GM04504 (cell line): ENCODE data around the gene SPATA2.
A peak's percentile ranks its signal among the peaks of the same experiment; 100 is the strongest.
"Not testable (repeated sequence)": the region's sequence is repeated elsewhere in the genome, so short reads cannot be mapped to it uniquely, and the experiment has no call there.

Source experiments
- DNase-seq: peaks from one replicate; pipeline ENCODE4 v3.0.0-alpha.2; 2012; ENCODE audit warnings: low read depth

SPATA2 gene, protein sequence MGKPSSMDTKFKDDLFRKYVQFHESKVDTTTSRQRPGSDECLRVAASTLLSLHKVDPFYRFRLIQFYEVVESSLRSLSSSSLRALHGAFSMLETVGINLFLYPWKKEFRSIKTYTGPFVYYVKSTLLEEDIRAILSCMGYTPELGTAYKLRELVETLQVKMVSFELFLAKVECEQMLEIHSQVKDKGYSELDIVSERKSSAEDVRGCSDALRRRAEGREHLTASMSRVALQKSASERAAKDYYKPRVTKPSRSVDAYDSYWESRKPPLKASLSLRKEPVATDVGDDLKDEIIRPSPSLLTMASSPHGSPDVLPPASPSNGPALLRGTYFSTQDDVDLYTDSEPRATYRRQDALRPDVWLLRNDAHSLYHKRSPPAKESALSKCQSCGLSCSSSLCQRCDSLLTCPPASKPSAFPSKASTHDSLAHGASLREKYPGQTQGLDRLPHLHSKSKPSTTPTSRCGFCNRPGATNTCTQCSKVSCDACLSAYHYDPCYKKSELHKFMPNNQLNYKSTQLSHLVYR

DNA sequence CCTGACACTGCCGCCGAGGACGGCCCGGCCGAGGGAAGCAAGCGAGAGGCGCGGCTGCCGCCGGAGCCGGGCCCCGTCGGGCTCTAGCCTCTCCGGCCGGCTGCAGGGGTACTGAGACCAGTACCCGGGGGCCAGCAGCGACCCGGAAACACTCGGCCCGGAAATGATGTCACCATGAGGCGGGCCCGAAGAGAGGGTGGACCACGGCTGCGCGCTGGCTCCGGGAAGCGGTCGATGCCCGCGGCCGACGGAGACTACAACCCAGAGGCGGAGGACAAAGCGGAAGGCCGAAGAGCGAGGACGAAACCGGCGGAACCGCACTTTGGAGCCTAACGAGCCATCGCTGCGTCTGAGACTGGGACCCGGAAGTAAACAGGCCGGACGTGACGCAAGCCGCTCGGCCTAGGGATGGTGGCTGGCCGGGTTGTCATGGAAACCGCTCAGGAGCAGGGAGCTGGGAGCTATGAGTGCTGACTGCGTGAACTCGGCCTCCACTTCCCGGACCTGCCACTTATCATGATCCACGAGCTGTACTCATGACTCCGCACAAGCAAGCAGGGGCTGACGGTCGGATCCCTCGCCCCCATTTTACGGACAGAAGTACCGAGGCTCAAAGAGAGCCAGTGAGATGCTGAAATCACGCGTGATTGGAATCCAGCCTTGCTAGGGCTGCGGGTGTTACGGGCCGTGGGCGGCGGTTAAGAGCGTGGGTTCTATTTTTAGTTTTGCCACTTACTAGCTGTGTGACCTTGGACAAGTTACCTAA, at the start of gene SPATA2:
Gene SPATA2, minus strand, starts transcription at position 150 of the 766 bp plus-strand sequence. CDS start 7,039 bp downstream, outside the sequence.
- peak; percentile 86 for DNase-seq

DNA sequence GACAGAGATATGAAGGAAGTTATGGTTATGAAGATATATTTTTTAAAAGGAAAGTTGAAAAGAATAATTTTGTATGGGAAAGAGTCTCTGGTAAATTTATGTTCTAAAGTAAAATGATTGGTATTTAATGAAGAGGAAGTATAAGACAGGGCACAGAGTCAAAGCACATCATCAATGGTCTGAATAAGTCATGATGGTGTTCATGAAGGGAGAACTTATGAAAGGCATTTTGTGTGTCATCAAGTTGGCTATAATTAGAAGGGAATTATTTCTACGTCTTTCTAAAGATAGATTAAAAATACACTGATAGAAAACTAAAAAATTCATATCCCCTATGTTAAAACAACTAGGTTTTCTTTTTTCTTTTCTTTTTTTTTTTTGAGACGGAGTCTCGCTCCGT, 46.1 kb upstream of the SPATA2 start:
- DNase-seq: no peak

DNA sequence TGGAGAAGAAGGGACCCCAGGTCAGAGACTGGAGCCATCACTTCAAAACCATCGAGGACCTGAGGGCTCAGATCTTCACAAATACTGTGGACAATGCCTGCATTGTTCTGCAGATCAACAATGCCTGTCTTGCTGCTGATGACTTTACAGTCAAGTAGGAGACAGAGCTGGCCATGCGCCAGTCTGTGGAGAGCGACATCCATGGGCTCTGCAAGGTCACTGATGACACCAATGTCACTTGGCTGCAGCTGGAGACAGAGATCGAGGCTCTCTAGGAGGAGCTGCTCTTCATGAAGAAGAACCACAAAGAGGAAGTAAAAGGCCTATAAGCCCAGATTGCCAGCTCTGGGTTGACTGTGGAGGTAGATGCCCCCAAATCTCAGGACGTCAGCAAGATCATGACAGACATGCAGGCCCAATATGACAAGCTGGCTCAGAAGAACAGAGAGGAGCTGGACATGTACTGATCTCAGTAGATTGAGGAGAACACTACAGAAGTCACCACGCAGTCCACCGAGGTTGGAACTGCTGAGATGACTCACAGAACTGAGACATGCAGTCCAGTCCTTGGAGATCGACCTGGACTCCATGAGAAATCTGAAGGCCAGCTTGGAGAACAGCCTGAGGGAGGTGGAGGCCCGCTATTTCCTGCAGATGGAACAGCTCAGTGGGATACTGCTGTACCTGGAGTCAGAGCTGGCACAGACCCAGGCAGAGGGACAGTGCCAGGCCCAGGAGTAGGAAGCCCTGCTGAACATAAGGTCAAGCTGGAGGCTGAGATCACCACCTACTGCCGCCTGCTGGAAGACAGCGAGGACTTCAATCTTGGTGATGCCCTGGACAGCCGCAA, 42.0 kb upstream of the SPATA2 start:
- not testable (repeated sequence) for DNase-seq

DNA sequence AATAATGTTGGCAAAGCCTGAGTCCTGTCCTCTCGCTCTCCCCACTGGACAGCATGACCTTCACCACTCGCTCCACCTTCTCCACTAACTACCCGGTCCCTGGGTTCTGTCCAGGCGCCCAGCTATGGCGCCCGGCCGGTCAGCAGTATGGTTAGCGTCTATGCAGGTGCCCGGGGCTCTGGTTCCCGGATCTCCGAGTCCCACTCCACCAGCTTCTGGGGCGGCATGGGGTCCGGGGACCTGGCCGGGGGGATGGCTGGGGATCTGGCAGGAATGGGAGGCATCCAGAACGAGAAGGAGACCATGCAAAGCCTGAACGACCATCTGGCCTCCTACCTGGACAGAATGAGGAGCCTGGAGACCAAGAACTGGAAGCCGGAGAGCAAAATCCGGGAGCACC, 41.4 kb upstream of the SPATA2 start:
- DNase-seq: no peak

DNA sequence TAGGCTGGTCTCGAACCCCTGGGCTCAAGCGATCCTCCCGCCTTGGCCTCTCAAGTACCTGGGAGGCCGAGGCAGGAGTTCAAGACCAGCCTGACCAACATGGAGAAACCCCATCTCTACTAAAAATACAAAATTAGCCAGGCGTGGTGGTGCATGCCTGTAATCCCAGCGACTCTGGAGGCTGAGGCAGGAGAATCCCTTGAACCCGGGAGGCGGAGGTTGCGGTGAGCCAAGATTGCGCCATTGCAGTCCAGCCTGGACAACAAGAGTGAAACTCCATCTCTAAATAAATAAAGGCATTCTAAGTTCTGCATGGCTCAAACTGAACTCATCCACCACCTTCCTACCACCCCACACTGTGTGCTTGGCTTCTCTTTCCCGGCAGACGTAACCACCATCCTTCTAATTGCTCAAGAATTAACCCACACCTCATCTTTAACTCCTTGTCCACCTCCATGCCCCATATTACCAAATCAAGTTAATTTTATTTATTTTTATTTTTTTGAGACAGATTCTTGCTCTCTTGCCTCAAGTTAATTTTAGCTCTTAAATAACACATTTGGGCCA, 40.6 kb upstream of the SPATA2 start:
- DNase-seq: not testable (repeated sequence)

DNA sequence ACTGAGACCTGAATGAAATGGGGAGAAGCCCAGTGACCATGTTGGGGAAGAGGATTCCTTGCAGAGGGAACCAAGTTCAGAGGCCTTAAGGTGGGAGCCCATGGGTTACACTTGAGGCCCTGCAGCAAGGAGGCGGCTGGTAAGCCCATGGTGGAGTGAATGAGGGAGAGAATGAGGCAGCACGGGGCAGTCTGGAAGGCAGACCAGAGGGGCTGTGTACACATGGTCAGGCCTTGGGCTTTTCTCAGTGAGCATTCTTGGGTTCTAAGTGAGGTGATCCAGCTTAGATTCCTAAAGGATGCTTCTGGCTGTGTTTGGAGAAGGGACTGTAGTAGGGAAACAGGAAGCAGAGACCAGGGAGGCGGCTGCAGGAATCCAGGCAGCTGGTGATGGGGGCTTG, 39.8 kb upstream of the SPATA2 start:
- DNase-seq: no peak

DNA sequence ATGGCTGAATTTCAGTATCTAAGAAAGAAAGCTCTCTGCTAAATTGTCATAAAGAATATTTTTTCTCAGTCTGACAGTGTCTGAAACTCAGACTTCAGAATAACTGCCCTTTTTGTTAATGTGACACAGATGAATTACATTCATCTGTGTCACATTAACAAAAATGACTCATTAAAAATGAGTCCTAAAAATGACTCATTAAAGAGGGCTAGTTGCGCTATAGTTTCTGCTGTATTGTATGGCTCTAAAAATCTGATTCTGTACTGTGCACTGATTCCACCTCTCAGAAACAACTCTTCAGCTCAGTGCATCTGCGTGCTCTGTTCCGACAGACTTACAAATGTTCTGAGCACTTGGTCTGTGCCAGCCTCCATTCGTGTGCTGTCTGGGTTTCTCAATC, 35.8 kb upstream of the SPATA2 start:
- DNase-seq: peak; percentile 46

DNA sequence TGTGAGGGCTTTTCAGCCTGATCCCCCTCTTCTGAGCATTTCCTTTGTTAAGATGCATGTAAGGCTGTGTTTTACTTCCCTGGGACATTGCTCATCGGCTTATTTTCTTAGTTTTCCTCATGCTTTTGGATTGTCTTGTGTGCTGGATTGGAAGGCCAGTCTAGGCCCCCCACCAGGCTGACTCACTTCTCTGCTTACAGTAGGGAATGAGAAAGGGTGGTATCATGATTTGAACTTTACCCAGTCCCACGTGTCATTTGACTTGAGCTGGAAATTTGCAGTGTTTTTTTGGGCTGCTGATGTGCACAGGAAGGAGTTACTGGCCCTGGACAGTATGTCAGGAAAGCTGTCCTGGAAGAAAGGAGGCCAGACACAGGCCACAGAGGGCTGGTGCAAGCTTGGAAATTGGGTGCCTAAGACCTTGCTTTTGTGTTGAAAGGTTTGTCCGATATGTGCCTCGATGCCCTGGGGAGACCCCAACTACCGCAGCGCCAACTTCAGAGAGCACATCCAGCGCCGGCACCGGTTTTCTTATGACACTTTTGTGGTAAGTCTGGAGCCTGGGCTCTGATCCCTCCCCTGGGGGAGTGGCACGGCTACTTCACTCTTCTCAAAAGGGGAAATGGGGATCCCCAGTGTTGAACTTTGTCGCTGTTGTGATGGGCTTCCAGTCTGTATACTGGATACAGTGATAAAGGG, 33.6 kb upstream of the SPATA2 start:
- peak; percentile 73 for DNase-seq

DNA sequence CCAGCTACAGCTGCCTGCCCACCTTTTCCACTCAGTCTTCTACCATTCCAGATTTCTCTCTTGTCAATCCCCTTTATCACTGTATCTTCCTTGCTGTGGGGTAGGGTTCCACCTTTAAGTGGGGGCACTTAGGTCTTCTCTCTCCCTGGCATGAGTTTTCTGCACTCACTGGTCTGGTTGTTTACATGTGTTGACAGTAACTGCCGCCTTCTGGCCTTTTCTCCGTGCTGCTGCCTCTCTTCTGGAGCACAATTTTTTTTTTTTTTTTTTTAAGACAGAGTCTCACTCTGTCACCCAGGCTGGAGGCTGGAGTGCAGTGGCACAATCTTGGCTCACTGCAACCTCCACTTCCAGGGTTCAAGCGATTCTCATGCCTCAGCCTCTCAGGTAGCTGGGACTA, 32.8 kb upstream of the SPATA2 start:
- DNase-seq: no peak

DNA sequence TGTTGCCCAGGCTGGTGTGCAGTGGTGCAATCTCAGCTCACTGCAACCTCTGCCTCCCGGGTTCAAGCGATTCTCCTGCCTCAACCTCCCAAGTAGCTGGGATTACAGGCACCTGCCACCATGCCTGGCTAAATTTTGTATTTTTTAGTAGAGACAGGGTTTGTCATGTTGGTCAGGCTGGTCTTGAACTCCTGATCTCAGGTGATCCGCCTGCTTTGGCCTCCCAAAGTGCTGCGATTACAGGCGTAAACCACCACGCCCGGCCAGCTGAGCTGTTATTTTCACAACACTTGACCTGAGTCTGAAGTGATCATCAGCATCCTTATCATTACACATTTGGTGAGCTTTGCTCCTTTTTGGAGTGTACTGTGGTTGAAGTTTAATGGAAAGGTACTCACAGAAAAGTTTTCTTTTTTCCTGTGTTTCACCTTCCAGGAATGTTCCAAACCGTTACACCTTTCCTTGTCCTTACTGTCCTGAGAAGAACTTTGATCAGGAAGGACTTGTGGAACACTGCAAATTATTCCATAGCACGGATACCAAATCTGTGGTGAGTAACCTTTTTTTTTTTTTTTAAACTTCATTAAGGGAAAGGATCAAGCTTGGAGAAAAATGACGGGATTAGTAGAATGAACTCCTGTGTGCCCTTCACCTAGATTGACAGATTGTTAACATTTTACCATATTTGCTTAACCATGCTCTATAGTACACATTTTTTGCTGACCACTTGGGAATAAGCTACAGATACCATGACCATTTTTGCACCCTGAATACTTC, 30.6 kb upstream of the SPATA2 start:
- DNase-seq: no peak

DNA sequence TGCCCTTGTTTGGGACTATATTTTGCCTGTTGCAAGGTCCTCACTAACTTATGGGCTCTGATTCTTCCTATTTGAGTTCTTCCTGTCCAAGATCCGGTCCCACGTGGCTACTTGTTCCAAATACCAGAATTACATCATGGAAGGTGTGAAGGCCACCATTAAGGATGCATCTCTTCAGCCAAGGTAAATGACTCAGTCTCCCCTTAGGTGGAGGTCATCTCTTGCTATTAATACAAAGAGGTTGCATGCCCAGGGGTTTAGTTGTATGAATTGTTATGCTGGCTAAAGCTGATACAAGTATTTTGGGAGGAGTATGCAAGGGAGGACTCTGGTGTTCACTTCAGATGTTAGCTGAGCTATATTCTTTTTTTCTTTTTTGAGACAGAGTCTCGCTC, 30.0 kb upstream of the SPATA2 start:
- no peak for DNase-seq

DNA sequence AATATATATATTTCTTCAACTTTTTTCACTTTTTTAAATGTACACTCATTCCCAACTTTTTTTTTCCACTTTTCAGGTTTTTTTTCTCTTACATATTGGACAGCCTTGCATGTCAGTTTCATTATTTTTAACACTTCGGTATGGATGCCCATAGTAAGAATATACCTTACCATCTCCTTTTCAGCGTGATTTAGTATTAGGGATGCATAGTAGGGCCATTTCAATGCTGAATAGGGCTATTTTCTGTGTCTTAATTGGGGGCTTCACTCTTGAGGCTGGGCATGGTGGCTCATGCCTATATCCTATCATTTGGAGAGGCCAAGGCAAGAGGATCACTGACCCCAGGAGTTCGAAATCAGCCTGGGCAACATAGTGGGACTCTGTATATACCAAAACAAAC, 27.6 kb upstream of the SPATA2 start:
- no peak for DNase-seq

DNA sequence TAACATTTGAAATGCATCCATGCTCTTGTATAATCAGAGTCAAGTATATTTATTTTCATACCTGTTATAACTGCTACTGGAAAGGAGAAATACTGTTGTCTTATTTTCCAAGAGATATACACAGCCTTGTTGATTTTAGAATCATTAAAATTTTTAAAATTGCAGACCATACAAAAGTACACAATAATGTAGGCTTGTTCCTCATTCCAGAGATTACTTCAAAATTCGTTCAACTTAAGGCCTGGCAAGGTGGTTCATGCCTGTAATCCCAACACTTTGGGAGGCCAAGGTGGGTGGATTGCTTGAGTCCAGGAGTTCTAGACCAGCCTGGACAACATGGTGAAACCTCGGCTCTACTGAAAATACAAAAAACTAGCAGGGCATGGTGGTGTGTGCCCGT, 27.0 kb upstream of the SPATA2 start:
- no peak for DNase-seq

DNA sequence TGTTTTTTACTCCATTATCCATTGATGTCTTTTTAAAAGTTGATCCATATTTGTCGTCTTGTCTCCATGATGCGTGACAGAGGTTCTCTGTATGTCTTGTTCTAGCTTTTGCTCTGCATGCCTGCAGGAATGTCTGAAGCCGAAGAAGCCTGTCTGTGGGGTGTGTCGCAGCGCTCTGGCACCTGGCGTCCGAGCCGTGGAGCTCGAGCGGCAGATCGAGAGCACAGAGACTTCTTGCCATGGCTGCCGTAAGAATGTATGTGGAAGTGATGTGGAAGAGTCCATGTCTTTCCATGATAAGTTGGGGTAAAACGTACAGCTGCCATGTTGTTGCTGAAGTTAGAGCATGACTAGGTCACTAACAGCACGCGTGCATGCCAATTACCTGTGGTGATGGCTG, 26.1 kb upstream of the SPATA2 start:
- no peak for DNase-seq

DNA sequence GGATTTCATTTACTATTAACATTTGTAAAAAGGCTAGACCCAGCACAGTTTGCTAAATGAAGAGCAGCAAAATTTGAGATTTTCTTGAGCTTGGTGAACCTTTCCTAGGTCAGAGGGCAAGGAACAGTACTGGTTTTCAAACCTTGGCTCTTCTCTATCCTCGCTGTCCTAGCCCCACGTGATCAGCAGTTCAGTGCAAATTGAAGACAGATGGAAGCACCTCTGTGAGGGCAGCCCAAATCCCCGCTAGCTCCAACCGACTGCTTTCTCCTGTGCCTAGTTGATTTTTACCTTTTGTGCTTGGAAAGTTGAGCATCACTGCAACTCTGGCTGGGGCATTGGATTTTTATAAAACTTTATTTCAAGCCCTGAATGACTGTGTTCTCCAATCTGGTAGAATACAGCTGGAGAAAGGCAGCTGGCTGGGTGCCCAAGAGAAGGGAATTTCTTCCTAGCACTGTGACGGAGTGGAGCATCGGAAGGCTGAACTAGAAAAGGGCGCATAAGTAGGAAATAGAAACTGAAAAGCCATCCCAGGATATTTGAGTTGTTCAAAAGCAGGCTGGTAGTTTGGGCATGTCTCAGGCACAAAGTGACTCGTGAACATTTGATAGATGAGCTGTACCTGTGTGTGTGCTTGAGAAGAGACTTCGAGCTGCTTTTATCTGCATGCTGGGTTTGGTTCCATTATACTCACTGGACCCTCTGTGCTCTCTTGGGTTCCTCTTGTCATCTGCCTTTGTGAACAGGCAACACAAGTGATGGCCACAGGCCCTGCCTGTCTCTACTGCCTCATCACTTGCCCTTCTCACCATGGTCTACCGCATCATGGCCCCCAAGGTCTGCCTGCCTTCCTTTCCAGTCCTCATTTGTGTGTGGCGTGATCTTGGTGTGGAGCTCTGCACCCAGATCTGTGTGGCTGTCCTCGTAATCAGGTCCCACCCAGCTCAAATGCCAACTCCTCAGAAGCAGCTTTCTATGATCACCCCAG, 23.1 kb upstream of the SPATA2 start:
- no peak for DNase-seq

DNA sequence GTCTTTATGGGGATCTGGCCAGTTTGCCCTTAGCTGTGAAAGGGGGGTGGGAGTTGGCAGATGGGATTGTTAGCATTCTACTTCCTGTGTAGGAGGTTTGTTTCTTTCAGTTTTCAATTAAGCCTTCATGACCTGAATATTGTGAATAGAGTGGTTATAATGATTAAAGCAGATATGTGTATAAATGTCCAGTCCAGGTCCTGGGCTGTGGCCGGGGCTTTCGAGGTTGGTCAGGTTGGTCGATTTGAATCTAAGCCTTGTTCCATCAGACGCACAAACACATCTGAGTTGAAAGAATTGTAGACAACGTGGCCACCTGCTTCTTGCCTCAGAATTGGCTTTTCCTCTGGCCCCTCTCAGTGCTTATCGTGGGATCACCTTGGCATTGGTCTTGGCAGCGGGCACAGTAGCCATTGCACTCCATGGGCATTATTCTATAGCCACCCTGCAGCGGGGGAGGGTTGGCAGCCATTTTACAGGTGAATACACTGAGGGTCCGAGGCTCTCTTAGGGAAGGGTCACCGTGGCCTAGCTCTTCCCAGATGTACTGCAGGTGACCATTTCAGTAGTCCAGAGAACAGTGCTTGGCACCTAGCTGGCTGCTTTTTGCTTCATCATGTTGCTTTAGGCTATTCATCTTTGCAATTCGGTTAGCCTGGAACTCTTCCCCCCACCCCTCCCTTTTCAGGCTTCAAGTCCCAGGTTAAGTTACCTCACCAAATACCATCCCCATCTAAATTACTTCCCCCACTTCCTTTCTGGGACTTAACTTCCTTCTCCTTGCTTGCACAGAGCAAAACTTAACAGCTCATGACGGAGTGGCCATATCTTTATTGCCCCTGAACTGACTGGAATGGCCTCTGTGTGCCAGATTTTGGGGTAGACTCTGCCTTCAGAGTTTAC, 21.9 kb upstream of the SPATA2 start:
- DNase-seq: no peak

DNA sequence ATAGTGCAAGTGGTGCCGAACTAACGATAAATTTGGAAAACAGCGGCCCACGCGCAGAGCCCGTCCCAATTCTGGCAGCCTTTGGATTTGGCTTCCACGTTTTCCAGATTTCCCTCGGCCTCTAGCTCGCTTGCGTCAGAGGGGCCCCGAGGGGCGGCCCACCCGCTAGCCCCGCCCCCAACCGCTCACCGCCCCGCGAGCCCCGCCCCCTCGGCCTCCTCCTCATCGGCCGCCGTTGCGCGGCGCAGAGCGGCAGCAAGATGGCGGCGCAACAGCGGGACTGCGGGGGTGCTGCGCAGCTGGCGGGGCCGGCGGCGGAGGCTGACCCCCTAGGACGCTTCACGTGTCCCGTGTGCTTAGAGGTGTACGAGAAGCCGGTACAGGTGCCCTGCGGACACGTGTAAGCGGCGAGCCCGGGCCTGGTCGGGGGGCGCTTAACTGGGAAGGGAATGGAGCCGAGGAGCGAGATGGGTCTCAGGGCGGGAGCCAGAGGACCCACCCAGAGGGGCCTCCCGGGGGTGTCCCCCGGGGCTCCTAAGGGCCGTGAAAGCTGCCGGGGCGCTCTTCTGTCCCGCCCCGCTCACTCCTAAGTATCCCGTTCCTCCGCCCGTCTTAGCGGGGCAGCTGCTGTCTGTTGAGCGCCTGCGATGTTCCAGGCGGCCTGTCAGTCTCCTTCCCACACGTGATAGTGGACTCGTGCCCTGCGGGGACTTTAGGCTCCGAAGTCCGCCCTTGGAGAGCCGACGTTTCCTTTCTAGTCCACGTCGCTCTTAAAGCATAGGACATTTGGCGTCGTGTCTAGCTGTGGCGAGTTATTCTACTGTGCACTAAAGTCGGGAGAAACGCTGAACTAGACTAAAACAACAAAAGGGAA, 21.1 kb upstream of the SPATA2 start, which contains the start of gene RNF114:
Gene RNF114, plus strand, starts transcription at position 245 of the 874 bp plus-strand sequence. Its CDS starts 16 bp downstream, at position 261.
- DNase-seq: peak; percentile 81
